ENCODE measurements around the gene PUS10.

DNA sequence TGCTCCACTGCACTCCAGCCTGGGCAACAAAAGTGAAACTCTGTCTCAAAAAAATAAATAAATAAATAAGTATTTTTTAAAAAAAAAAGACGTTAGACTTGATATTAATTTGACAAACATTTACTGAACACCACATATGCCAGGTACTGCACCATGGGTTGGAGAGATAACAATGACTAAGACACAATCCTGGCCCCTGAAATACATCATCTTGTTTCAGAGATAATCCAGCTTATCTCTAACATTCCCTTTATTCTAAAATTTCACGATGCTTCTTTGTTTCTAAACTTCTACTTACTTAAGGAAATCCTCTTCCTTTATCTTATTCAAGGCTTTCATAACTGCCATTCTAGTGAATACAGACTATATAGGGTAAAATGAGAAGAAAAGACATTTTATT lies 55.5 kb downstream of the PUS10 start:
- TF ChIP-seq, protein P1, sequence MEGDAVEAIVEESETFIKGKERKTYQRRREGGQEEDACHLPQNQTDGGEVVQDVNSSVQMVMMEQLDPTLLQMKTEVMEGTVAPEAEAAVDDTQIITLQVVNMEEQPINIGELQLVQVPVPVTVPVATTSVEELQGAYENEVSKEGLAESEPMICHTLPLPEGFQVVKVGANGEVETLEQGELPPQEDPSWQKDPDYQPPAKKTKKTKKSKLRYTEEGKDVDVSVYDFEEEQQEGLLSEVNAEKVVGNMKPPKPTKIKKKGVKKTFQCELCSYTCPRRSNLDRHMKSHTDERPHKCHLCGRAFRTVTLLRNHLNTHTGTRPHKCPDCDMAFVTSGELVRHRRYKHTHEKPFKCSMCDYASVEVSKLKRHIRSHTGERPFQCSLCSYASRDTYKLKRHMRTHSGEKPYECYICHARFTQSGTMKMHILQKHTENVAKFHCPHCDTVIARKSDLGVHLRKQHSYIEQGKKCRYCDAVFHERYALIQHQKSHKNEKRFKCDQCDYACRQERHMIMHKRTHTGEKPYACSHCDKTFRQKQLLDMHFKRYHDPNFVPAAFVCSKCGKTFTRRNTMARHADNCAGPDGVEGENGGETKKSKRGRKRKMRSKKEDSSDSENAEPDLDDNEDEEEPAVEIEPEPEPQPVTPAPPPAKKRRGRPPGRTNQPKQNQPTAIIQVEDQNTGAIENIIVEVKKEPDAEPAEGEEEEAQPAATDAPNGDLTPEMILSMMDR (conservative IDR thresholded peaks at IDR 0.05; ENCODE audit: low read depth, low read length): no peak
- TF ChIP-seq MXI1 (IDR thresholded peaks at IDR 0.05; ENCODE audit: borderline replicate concordance, low read depth, low read length) (no peak), MAFK (IDR thresholded peaks at IDR 0.05; ENCODE audit: low read depth, low read length) (no peak), CHD1 (IDR thresholded peaks at IDR 0.05; ENCODE audit: low read depth, low read length) (no peak), POLR2A (IDR thresholded peaks at IDR 0.05; ENCODE audit: low read depth, low read length) (no peak), CEBPB (IDR thresholded peaks at IDR 0.05; ENCODE audit: low read depth, low read length) (no peak), RAD21 (IDR thresholded peaks at IDR 0.05; ENCODE audit: low read length) (no peak), RCOR1 (IDR thresholded peaks at IDR 0.05; ENCODE audit: insufficient replicate concordance, low read length) (no peak), SMC3 (IDR thresholded peaks at IDR 0.05; ENCODE audit: low read depth, low read length) (no peak), BHLHE40 (IDR thresholded peaks at IDR 0.05; ENCODE audit: low read depth, low read length) (no peak)
- TF ChIP-seq, protein P2, sequence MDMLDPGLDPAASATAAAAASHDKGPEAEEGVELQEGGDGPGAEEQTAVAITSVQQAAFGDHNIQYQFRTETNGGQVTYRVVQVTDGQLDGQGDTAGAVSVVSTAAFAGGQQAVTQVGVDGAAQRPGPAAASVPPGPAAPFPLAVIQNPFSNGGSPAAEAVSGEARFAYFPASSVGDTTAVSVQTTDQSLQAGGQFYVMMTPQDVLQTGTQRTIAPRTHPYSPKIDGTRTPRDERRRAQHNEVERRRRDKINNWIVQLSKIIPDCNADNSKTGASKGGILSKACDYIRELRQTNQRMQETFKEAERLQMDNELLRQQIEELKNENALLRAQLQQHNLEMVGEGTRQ (IDR thresholded peaks at IDR 0.05; ENCODE audit: low read depth, low read length): no peak
